Gastroesophageal sphincter (tissue), 4 donors: ENCODE data around the gene ALK. TPM values are rescaled to one million over a fixed set of nuclear protein-coding genes. Genes with fewer than 3 reads are reported as not detected.

Experiments used
- ATAC-seq: fragments of 150-250 bp; one replicate; pipeline ENCODE4 v1.9.1; 2016; ENCODE audit warnings: mild to moderate bottlenecking, moderate library complexity
- H3K27ac ChIP-seq, 4 donors: fragments of 200-600 bp; sonication (generic) in 3 of 4; 1 replicate in 3 of 4; 2 replicates in 1 of 4; pipeline ENCODE4 v1.5.1; 2016 to 2019
- H3K27me3 ChIP-seq: fragments of 200-600 bp; sonication (generic); one replicate; pipeline ENCODE4 v1.5.1; 2019
- H3K36me3 ChIP-seq, 2 donors: fragments of 200-600 bp; sonication (generic); one replicate each; pipeline ENCODE4 v1.5.1; 2019; ENCODE audit warnings: control low read depth in 1 of 2
- H3K4me1 ChIP-seq, 3 donors: fragments of 200-600 bp; sonication (generic); 1 replicate in 2 of 3; 2 replicates in 1 of 3; pipeline ENCODE4 v1.5.1; 2016 to 2019; ENCODE audit warnings: control low read depth in 2 of 3
- H3K4me3 ChIP-seq, 2 donors: fragments of 200-600 bp; sonication (generic); one replicate each; pipeline ENCODE4 v1.5.1; 2019; ENCODE audit warnings: mild to moderate bottlenecking in 1 of 2, moderate library complexity in 1 of 2
- H3K9me3 ChIP-seq, 3 donors: fragments of 200-600 bp; sonication (generic); one replicate each; pipeline ENCODE4 v1.5.1; 2017 to 2019; ENCODE audit warnings: control low read depth in 2 of 3
- CTCF ChIP-seq, 4 experiments: fragments of 200-600 bp in 2 of 4; fragments of 450-650 bp in 2 of 4; sonication (generic) in 1 of 4; IDR thresholded peaks; one replicate each; pipeline ENCODE4 v1.5.1; 2017 to 2019; ENCODE audit warnings: antibody characterized with exemption in 4 of 4, mild to moderate bottlenecking in 2 of 4, moderate library complexity in 2 of 4
- EP300 ChIP-seq: sonication (generic); formaldehyde crosslinking; IDR thresholded peaks from one replicate; pipeline ENCODE4 v1.6.1; 2017; ENCODE audit warnings: antibody characterized with exemption, mild to moderate bottlenecking
- POLR2A ChIP-seq, 2 donors: fragments of 450-650 bp; IDR thresholded peaks; one replicate each; pipeline ENCODE4 v1.6.1; 2017; ENCODE audit warnings: antibody characterized with exemption in 2 of 2, mild to moderate bottlenecking in 2 of 2, moderate library complexity in 1 of 2
- POLR2AphosphoS5 ChIP-seq: sonication (generic); formaldehyde crosslinking; IDR thresholded peaks from one replicate; pipeline ENCODE4 v1.6.1; 2017; ENCODE audit warnings: antibody characterized with exemption
- WGBS, 2 donors: methylation state at CpG; one replicate each; pipeline ENCODE4 v1.1.5; 2018; ENCODE audit warnings: low coverage in 1 of 2; 5-methylcytosine and 5-hydroxymethylcytosine counted together
- total RNA-seq, 4 donors: library from RNA; depleted of rRNA; stranded (reverse); fragments of >200 nt; gene quantifications; one replicate each; pipeline ENCODE4 v1.1.0, GENCODE V29; 2016

ALK gene
- total RNA-seq, 4 donors from 2014 or later, result 0.94 to 1.6 (median 1.1) TPM

- TF ChIP-seq POLR2A (IDR thresholded peaks at IDR 0.05), result no peak
- TF ChIP-seq POLR2AphosphoS5, result no peak
- TF ChIP-seq CTCF (IDR thresholded peaks at IDR 0.05), result no peak
- no peak for TF ChIP-seq EP300
- Histone ChIP-seq H3K27me3 (peaks cover 48% of the 10 kb centered on the region), H3K9me3 (no peaks in the 10 kb centered on the region), H3K4me3 (no peak overlapping the region), H3K36me3 (no peaks in the 10 kb centered on the region), H3K27ac (no peak overlapping the region), H3K4me1 (no peaks in the 10 kb centered on the region)
- no peak for ATAC-seq
- WGBS, 2 donors, result 55 to 85% methylated on average over 2 to 4 of the region's 4 CpGs
Measured at GRCh38 chr2:29240601-29241000, 680.8 kb downstream of the ALK start.

GRCh38 chr2:29239209-29239960 is 682.0 kb downstream of the ALK start:
- Histone ChIP-seq H3K4me1 (no peaks in the 10 kb centered on the region), H3K27ac (no peak overlapping the region), H3K36me3 (no peaks in the 10 kb centered on the region), H3K4me3 (no peak overlapping the region), H3K9me3 (no peaks in the 10 kb centered on the region), H3K27me3 (peaks cover 48% of the 10 kb centered on the region)
- no peak for ATAC-seq
- WGBS, 2 donors, result 86% methylated on average over 1 to 11 of the region's 15 CpGs
- TF ChIP-seq POLR2AphosphoS5 (no peak), CTCF (IDR thresholded peaks at IDR 0.05) (no peak), EP300 (no peak), POLR2A (IDR thresholded peaks at IDR 0.05) (no peak)

GRCh38 chr2:29238497-29238896 is 682.9 kb downstream of the ALK start:
- H3K4me3 ChIP-seq, result no peak overlapping the region
- peak in 2 of 4 experiments; percentile 24 to 39 for TF ChIP-seq CTCF (IDR thresholded peaks at IDR 0.05)
- TF ChIP-seq POLR2AphosphoS5, result no peak
- peaks cover 48% of the 10 kb centered on the region for H3K27me3 ChIP-seq
- no peaks in the 10 kb centered on the region for H3K36me3 ChIP-seq
- H3K27ac ChIP-seq, result no peak overlapping the region
- no peak for ATAC-seq
- 53 to 73% methylated on average over 4 to 7 of the region's 7 CpGs for WGBS, 2 donors
- H3K4me1 ChIP-seq, result no peaks in the 10 kb centered on the region
- H3K9me3 ChIP-seq, result no peaks in the 10 kb centered on the region

GRCh38 chr2:29236074-29236473 is 685.3 kb downstream of the ALK start:
- no peak overlapping the region for H3K27ac ChIP-seq
- no peak overlapping the region for H3K4me3 ChIP-seq
- H3K4me1 ChIP-seq, result no peaks in the 10 kb centered on the region
- no CpG with 5 or more reads among the region's 6 CpGs for WGBS, 2 donors
- no peaks in the 10 kb centered on the region for H3K9me3 ChIP-seq
- TF ChIP-seq POLR2A (IDR thresholded peaks at IDR 0.05) (no peak), CTCF (IDR thresholded peaks at IDR 0.05) (no peak), EP300 (no peak), POLR2AphosphoS5 (no peak)
- peaks cover 38% of the 10 kb centered on the region for H3K27me3 ChIP-seq
- no peak for ATAC-seq
- no peaks in the 10 kb centered on the region for H3K36me3 ChIP-seq

- TF ChIP-seq POLR2A (IDR thresholded peaks at IDR 0.05), result no peak
- no peak for TF ChIP-seq EP300
- TF ChIP-seq CTCF (IDR thresholded peaks at IDR 0.05), result no peak
- no peak for TF ChIP-seq POLR2AphosphoS5
- 80 to 82% methylated on average over 1 to 3 of the region's 3 CpGs for WGBS, 2 donors
- no peak overlapping the region for H3K27ac ChIP-seq
Measured at GRCh38 chr2:29235411-29235810, 686.0 kb downstream of the ALK start.

More at GRCh38 chr2:29235411-29235810, 686.0 kb downstream of the ALK start:
- Histone ChIP-seq H3K36me3 (no peaks in the 10 kb centered on the region), H3K4me1 (no peaks in the 10 kb centered on the region), H3K27me3 (peaks cover 31% of the 10 kb centered on the region), H3K4me3 (no peak overlapping the region), H3K9me3 (no peaks in the 10 kb centered on the region)
- ATAC-seq, result no peak
